GM12878 (cell line): Measurements from ENCODE around the gene OR52N5.

ENCODE experiments used
- MXI1 ChIP-seq: fragments of 150-350 bp; IDR thresholded peaks from 2 replicates; pipeline ENCODE4 v1.6.1; 2011; ENCODE audit warnings: low read depth, mild to moderate bottlenecking, inconsistent platforms, low read length, improper control_type of control experiment
- NBN ChIP-seq: fragments of 450-650 bp; IDR thresholded peaks from 2 replicates; pipeline ENCODE4 v1.6.1; 2016
- NFYB ChIP-seq: IDR thresholded peaks from 2 replicates; pipeline ENCODE4 v1.6.1; 2011; ENCODE audit warnings: low read depth, mild to moderate bottlenecking, low read length, improper control_type of control experiment, moderate library complexity; ENCODE audit not compliant: insufficient read depth
- RB1 ChIP-seq: fragments of 450-650 bp; formaldehyde crosslinking; IDR thresholded peaks from 2 replicates; pipeline ENCODE4 v1.6.1; 2017; ENCODE audit warnings: mild to moderate bottlenecking, borderline replicate concordance
- ZNF24 ChIP-seq: fragments of 450-650 bp; IDR thresholded peaks from 2 replicates; pipeline ENCODE4 v1.6.1; 2017; ENCODE audit warnings: antibody characterized with exemption, mild to moderate bottlenecking
- TF ChIP-seq, protein P1 (sequence below): IDR thresholded peaks from 2 replicates; pipeline ENCODE4 v1.6.1; 2011; ENCODE audit warnings: borderline replicate concordance, low read depth, mild to moderate bottlenecking, moderate library complexity, low read length; ENCODE audit not compliant: insufficient read depth, poor library complexity, severe bottlenecking
- TF ChIP-seq, protein P2 (sequence below), 3 experiments: IDR thresholded peaks in 2 of 3; conservative IDR thresholded peaks in 1 of 3; 2 replicates each; pipeline ENCODE4 v1.5.1; 2011; ENCODE audit warnings: low read depth in 3 of 3, low read length in 3 of 3, mild to moderate bottlenecking in 3 of 3, control low read depth in 2 of 3, moderate library complexity in 2 of 3, inconsistent platforms in 1 of 3, mixed read lengths in 1 of 3; ENCODE audit not compliant: control insufficient read depth in 2 of 3, insufficient read depth in 1 of 3; ENCODE audit errors: extremely low read depth in 1 of 3
- TF ChIP-seq, protein P3 (sequence below): fragments of 450-650 bp; IDR thresholded peaks from 2 replicates; pipeline ENCODE4 v1.6.1; 2017; ENCODE audit warnings: mild to moderate bottlenecking, moderate library complexity
- TF ChIP-seq, protein P4 (sequence below): IDR thresholded peaks from 2 replicates; pipeline ENCODE4 v1.6.1; 2011; ENCODE audit warnings: low read depth, low read length, improper control_type of control experiment, borderline replicate concordance
- TF ChIP-seq, protein P5 (sequence below): fragments of 450-650 bp; formaldehyde crosslinking; IDR thresholded peaks from 2 replicates; pipeline ENCODE4 v1.4.0; 2022; ENCODE audit warnings: mild to moderate bottlenecking, moderate library complexity

DNA sequence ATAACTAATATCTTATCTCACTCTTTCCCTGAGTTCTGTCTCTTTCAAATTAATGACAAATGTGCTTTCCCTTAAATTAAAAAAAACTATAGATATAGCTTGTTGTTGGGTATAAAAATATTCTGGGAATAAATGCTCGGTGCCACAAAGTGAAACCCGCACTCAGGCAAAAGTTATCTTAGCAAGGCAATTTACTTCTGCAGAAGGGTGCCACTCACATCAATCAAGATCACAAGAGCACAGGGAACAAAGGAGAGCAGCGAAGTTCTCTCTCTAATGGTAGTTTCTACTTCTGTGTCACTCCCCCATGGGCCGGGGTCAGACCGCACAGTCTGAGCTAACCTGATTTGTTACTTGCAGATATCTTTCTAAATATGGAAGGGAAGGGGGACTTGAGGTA lies 20.8 kb upstream of the OR52N5 start:
- TF ChIP-seq, protein P1, sequence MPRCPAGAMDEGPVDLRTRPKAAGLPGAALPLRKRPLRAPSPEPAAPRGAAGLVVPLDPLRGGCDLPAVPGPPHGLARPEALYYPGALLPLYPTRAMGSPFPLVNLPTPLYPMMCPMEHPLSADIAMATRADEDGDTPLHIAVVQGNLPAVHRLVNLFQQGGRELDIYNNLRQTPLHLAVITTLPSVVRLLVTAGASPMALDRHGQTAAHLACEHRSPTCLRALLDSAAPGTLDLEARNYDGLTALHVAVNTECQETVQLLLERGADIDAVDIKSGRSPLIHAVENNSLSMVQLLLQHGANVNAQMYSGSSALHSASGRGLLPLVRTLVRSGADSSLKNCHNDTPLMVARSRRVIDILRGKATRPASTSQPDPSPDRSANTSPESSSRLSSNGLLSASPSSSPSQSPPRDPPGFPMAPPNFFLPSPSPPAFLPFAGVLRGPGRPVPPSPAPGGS = no peak
- TF ChIP-seq NFYB (no peak), RB1 (no peak), MXI1 (no peak), ZNF24 (no peak), NBN (no peak)
- TF ChIP-seq, protein P2, sequence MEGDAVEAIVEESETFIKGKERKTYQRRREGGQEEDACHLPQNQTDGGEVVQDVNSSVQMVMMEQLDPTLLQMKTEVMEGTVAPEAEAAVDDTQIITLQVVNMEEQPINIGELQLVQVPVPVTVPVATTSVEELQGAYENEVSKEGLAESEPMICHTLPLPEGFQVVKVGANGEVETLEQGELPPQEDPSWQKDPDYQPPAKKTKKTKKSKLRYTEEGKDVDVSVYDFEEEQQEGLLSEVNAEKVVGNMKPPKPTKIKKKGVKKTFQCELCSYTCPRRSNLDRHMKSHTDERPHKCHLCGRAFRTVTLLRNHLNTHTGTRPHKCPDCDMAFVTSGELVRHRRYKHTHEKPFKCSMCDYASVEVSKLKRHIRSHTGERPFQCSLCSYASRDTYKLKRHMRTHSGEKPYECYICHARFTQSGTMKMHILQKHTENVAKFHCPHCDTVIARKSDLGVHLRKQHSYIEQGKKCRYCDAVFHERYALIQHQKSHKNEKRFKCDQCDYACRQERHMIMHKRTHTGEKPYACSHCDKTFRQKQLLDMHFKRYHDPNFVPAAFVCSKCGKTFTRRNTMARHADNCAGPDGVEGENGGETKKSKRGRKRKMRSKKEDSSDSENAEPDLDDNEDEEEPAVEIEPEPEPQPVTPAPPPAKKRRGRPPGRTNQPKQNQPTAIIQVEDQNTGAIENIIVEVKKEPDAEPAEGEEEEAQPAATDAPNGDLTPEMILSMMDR (IDR thresholded peaks at IDR 0.05 in 2 of 3, conservative IDR thresholded peaks at IDR 0.05 in 1 of 3; ENCODE audit: control insufficient read depth in 2 of 3, extremely low read depth in 1 of 3, insufficient read depth in 1 of 3, low read depth in 3 of 3, low read length in 3 of 3) = no peak
- TF ChIP-seq, protein P3, sequence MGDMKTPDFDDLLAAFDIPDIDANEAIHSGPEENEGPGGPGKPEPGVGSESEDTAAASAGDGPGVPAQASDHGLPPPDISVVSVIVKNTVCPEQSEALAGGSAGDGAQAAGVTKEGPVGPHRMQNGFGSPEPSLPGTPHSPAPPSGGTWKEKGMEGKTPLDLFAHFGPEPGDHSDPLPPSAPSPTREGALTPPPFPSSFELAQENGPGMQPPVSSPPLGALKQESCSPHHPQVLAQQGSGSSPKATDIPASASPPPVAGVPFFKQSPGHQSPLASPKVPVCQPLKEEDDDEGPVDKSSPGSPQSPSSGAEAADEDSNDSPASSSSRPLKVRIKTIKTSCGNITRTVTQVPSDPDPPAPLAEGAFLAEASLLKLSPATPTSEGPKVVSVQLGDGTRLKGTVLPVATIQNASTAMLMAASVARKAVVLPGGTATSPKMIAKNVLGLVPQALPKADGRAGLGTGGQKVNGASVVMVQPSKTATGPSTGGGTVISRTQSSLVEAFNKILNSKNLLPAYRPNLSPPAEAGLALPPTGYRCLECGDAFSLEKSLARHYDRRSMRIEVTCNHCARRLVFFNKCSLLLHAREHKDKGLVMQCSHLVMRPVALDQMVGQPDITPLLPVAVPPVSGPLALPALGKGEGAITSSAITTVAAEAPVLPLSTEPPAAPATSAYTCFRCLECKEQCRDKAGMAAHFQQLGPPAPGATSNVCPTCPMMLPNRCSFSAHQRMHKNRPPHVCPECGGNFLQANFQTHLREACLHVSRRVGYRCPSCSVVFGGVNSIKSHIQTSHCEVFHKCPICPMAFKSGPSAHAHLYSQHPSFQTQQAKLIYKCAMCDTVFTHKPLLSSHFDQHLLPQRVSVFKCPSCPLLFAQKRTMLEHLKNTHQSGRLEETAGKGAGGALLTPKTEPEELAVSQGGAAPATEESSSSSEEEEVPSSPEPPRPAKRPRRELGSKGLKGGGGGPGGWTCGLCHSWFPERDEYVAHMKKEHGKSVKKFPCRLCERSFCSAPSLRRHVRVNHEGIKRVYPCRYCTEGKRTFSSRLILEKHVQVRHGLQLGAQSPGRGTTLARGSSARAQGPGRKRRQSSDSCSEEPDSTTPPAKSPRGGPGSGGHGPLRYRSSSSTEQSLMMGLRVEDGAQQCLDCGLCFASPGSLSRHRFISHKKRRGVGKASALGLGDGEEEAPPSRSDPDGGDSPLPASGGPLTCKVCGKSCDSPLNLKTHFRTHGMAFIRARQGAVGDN = no peak
- TF ChIP-seq, protein P4, sequence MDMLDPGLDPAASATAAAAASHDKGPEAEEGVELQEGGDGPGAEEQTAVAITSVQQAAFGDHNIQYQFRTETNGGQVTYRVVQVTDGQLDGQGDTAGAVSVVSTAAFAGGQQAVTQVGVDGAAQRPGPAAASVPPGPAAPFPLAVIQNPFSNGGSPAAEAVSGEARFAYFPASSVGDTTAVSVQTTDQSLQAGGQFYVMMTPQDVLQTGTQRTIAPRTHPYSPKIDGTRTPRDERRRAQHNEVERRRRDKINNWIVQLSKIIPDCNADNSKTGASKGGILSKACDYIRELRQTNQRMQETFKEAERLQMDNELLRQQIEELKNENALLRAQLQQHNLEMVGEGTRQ = no peak
- TF ChIP-seq, protein P5, sequence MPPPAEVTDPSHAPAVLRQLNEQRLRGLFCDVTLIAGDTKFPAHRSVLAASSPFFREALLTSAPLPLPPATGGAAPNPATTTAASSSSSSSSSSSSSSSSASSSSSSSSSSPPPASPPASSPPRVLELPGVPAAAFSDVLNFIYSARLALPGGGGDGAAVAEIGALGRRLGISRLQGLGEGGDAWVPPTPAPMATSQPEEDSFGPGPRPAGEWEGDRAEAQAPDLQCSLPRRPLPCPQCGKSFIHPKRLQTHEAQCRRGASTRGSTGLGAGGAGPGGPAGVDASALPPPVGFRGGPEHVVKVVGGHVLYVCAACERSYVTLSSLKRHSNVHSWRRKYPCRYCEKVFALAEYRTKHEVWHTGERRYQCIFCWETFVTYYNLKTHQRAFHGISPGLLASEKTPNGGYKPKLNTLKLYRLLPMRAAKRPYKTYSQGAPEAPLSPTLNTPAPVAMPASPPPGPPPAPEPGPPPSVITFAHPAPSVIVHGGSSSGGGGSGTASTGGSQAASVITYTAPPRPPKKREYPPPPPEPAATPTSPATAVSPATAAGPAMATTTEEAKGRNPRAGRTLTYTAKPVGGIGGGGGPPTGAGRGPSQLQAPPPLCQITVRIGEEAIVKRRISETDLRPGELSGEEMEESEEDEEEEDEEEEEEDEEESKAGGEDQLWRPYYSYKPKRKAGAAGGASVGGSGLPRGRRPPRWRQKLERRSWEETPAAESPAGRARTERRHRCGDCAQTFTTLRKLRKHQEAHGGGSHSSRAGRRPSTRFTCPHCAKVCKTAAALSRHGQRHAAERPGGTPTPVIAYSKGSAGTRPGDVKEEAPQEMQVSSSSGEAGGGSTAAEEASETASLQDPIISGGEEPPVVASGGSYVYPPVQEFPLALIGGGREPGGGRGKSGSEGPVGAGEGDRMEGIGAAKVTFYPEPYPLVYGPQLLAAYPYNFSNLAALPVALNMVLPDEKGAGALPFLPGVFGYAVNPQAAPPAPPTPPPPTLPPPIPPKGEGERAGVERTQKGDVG (CRISPR knock-in tag) = no peak
